HG03025 (cell line): ENCODE data around the gene IKZF2.

Experiments used
- ATAC-seq: cut with Tn5 transposase; IDR thresholded peaks from one replicate; pipeline ENCODE4 v1.9.1; 2021; ENCODE audit warnings: mild to moderate bottlenecking, moderate library complexity; ENCODE audit not compliant: unreplicated experiment, low FRiP score

IKZF2 gene

DNA sequence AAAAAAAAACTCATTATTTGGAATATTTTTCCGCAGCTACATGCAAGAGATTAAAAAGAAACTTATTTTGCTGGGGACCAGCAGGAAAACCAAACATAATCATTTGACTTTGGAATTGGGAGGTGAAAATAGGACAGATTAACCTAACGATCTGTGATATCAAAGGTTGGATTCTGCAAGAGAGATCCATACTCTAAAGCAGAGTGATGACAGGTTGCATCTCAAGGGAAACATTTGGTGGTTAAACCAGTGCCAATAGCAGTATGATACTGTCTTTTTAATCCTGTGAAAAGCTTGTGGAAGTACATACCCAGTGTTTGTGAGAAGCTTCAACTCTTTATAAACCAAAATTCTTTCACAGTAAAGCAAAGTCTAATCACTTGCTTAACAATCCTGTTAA is 5.3 kb upstream of the IKZF2 start:
- ATAC-seq = no peak

- ATAC-seq = no peak
These were observed 1.5 kb upstream of the IKZF2 start for GRCh38 chr2:213152888-213153287.

- ATAC-seq = peak; percentile 27
These were observed 818 bp upstream of the IKZF2 start for GRCh38 chr2:213152065-213152794.

GRCh38 chr2:213150315-213151097 is 906 bp downstream of the IKZF2 start:
- ATAC-seq = no peak

GRCh38 chr2:213149949-213150314 is 1.5 kb downstream of the IKZF2 start:
- no peak for ATAC-seq

GRCh38 chr2:213149294-213149875 is 2.0 kb downstream of the IKZF2 start:
- ATAC-seq = no peak

DNA sequence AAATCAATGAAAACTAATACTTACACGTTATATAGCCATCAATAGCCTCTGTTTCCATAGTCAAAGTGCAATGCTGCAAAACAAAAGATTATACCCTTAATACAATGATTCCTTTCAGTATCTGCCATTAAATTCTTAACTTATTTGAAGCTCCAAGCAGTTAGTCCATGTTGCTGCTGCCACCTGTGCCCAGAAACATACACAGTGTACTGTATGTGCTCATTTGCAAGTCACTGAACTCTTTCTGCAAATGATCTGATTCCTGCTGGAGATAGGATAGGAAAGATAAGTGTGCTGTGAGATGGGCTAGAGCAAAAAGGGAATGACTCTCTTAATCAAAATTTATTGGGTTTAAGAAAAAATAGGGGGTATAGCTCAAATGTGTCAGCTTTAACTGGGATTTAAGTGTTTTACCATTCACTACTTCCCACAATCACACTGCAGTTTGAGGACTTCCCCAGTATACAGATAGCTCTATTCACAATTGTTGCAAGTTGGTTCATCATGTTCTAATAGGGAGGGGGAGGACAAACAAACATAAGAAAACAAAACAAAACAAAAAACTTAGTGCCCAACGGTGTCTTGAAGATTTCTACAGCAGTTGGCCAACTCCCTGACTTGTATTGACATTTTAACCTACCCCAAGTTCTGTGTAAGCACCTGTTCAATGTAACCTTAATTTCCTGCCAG is 2.7 kb downstream of the IKZF2 start:
- no peak for ATAC-seq

DNA sequence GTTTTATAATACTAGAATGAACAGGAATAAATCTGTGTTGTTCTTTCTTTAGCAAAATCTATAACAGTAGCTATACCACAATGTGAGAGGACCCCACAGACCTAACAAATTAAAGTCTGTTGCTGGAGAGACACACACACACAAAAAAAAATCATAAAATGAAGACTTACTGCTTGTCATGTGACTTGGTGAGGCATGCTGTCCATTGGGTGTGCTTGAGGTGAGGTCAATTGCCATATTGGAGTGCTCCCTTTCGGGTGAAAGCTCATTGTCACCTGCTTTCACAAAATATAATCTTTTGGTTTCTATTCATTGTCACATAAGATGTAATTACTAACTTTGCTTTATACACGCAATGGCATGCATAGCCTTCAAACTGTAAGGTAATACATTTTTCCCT is 3.9 kb downstream of the IKZF2 start:
- no peak for ATAC-seq

- ATAC-seq = no peak
These were observed 5.6 kb downstream of the IKZF2 start for GRCh38 chr2:213145715-213146242.

DNA sequence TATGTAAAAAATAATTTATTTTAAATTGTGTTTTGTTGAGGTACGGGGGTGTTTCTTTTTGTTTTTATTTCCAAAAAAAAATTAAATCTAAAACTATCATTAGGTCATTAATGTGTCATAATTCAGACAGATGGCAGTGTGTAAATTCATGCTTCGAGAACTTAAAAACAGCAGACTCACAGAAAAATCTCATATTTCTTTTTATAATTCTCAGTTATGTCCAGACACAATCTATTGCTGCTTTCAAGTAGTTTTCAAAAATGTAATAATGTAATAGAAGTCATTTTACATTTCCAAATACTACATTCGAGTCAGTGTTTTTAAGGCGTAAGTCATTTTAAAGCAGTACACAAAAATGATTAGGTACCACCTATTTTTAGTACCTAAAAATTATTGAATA is 14.3 kb downstream of the IKZF2 start:
- no peak for ATAC-seq

DNA sequence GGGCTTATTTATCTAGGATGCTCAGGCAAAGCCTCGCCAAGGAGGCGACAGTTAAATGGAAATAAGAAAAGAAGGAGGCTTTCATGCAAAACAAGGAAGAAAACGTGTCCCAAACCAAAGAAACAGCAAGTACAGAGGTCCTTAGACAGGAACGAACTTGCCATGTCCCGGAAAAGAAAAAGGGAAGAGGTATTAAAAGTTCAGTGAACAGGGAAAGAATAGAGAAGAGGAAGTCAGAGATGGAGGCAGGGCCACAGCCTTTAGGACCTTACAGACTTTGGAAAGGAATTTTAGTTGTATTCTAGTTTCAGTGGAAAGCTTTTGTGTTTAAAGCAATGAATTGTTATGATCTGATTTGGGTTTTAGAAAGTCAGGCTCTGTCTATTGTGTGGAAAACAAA is 22.1 kb downstream of the IKZF2 start:
- no peak for ATAC-seq

DNA sequence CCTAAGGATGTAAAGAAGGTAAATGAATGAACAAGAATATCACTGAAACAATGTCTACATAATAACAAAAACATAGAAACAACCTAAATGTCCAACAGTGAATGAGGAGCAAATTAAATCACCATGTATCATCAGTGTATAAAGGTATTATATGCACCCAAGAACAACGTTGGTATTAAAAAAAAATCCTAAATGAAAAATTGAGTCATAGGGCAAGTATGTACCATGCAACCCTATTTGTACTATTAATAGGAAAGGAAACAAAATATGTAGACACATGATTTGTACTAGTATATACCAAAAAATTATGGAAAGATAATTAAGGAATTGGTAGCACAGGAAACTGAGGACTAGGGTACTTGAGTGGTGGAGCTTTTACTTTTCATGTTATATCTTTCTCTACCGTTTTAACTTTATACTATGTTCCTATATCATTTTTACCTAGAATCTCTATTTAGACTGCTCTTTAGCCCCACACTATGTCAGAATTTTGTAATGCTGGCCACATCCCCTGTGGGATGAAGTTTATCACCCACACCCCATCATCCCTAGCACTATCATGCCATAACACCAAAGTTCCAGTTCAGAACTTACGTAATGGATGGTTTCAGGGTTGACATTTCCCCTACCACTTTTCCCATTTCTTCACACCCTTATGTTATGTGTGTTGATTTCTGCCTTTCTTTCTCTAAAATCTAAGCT is 25.6 kb downstream of the IKZF2 start:
- no peak for ATAC-seq

GRCh38 chr2:213122725-213123124 is 28.7 kb downstream of the IKZF2 start:
- ATAC-seq = no peak

GRCh38 chr2:213121690-213122089 is 29.7 kb downstream of the IKZF2 start:
- ATAC-seq = no peak

DNA sequence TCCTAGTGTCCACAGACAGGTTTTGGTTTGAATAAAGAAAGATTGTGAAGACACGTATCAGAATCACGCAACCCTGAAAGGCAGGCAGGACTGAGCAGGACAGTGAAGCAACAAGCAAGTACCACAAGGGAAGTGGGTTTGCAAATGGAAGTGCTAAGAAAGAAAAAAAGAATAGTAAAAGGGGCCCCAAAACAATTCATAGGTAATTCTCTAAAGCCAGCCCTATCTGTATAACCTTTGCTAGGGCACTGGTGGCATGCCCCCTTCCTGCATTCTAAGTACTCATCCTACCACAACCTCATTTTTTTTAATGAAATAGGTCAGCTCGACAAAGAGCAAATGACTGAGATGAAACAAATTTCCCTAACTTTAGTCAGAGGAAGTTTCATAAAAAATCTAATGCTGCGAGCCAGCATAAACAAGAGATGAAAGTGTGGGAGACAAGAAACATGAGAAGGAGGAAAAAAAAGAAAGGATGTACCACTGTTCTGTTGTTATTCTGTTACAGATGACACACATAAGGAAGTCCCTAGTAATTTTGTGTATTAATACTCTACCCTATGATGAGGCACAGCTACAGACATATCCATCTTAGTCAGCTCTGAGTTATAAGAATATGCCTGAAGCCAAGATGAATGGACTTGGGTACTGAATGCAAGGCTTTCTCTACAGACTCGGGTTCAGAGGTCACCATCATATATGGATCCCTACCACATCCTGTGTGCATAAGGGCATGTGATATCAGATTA is 32.2 kb downstream of the IKZF2 start:
- ATAC-seq = peak; percentile 71

DNA sequence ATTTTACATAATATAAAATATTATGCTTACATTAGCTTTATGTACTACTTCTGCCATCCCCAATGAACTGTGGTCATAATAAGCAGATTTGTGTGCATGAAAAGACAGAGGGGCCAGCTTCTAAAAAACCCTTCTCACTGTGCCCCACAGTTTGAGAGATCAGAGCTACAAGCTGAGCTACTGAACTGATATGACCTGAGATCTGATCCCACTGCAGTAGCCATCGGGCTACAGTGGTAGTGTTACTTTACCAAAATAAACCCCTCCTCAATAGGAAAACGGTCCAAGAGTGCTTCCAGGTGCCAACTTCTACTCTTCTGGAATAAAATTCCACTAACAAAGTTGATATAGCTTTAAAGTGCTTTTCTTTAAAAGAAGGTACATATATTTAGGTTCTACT is 43.1 kb downstream of the IKZF2 start:
- ATAC-seq = no peak

- ATAC-seq = no peak
These were observed 43.7 kb downstream of the IKZF2 start for GRCh38 chr2:213107728-213108127.

GRCh38 chr2:213105212-213105611 is 46.2 kb downstream of the IKZF2 start:
- ATAC-seq = no peak

DNA sequence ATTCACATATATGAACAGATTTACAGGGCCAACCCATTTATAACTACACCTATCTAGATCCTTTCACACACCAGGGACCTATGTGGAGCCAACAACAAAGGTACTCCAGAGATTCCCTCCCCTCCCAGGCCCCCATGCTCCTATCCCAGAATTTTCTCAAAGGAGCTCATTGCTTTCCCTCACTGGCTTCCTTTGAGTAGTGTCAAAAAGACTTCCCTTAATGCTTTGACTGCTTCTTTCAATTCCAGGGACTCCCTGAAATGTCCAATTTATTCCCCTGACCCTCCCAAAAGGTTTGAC is 46.6 kb downstream of the IKZF2 start:
- ATAC-seq = no peak
